Measurements from ENCODE around the gene MBTPS1. TPM values are rescaled to one million over a fixed set of nuclear protein-coding genes. Genes with fewer than 3 reads are reported as not detected.
"Not testable (repeated sequence)": the region's sequence is repeated elsewhere in the genome, so short reads cannot be mapped to it uniquely, and the experiment has no call there.

MBTPS1 gene
- total RNA-seq, 1 donor from 2014 or later: 53.2 TPM

DNA sequence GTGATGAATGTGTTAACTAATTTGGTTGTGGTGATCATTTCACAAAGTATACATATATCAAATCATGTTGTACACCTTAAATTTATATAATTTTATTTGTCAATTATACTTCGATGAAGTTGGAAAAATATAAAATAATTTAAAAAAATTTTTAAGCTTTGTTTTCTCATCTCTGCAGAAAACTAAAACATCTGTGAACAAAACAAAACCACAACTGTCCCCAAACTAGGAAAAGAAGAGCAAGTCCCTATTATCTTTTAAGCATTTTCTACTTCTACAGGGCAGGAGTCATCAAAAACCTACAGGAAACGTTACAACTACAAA lies 21.7 kb upstream of the MBTPS1 start:
- intact Hi-C loops (cut with DNase I): no loop called here
- no peak for DNase-seq (ENCODE audit: low spot score)

- no peak for DNase-seq (ENCODE audit: low spot score)
- intact Hi-C loops (cut with DNase I): no loop called here
Observed at GRCh38 chr16:84137769-84138357, 21.1 kb upstream of the MBTPS1 start.

DNA sequence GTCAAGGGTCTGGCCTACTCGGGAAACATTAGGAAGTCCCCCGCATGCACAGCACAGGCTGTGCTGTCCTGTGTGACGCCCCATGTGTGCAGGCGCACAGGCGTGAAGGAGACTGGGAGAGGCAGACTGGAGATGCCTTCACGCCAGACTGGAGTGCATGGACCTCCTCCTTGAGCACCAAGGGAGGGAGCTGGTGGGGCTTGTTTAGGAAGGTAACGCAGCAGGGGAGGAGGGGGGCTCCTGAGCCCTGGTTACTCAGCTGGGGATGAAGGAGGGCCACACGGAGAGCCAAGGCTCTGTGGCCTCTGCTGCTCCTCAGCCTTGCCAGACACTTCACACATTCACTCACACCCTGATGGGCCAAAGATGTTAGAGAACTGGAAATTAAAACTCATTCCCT lies 20.5 kb upstream of the MBTPS1 start:
- intact Hi-C loops (cut with DNase I): no loop called here
- DNase-seq (ENCODE audit: low spot score): no peak

DNA sequence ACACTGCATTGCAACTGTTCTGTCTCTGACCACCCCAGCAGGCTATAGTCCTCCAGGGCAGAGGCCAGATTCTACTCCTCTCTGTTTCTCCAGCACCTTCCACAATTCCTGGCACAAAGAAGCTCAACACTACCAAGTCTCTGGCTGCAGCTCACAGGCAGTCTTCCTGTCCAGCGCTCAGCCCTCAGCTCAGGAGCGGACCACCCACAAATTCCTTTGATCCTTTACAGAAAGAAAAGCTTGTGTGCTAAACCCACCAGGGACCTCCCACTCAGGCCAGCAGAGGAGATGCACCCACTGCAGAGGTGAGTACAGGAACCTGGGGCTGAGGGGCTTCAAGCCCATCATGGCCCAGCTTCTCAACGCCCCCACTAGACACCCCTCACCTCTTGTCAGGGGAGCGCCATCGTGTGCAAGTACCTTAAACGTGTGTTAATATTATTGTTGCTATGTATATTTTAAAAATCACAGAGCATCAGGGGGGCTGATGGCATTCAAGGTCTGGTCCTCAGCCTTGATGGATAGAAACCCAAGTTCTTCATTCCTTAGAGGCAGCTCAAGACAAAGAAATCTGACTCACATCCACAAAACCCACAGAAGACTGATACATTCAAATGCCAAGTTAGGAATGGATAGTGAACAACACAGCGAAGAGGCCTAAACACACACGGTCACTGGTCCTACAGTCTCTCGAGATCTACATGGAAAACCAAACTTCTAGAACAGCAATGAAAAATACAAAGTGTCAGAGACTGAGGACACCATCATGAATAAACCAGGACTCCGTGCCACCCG lies 19.8 kb upstream of the MBTPS1 start:
- intact Hi-C loops (cut with DNase I): no loop called here
- no peak for DNase-seq (ENCODE audit: low spot score)

GRCh38 chr16:84132527-84133285 lies 16.0 kb upstream of the MBTPS1 start:
- intact Hi-C loops (cut with DNase I): no loop called here

DNA sequence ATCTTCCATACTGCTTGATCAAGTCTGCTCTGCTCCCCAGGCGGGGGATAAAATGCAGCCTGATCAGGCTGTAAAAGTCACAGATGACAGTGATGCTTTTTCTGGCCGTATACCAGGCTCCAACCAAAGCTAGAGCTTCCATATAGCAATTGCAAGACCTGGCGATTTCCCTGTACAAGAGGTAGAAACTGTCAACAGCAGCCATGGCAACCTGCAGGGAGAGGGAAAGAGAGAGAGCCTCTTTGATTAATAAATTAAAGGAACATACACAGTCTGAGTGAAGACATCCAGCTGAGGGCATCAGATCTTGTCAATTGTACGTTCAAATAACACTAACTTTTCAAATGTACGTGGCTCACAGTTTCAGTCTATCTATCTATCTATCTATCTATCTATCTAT lies 14.4 kb upstream of the MBTPS1 start:
- no peak for DNase-seq (ENCODE audit: low spot score)
- intact Hi-C loops (cut with DNase I): no loop called here

More at GRCh38 chr16:84132527-84133285, 16.0 kb upstream of the MBTPS1 start:
- DNase-seq (ENCODE audit: low spot score): no peak

- no peak for DNase-seq (ENCODE audit: low spot score)
- intact Hi-C loops (cut with DNase I): no loop called here
Observed at GRCh38 chr16:84124257-84125073, 7.7 kb upstream of the MBTPS1 start.

GRCh38 chr16:84121007-84121406 lies 4.3 kb upstream of the MBTPS1 start:
- no peak for DNase-seq (ENCODE audit: low spot score)
- intact Hi-C loops (cut with DNase I): no loop called here

- intact Hi-C loops (cut with DNase I): no loop called here
- no peak for DNase-seq (ENCODE audit: low spot score)
Observed at GRCh38 chr16:84120023-84120422, 3.3 kb upstream of the MBTPS1 start.

GRCh38 chr16:84119368-84119767 lies 2.6 kb upstream of the MBTPS1 start:
- DNase-seq (ENCODE audit: low spot score): no peak
- intact Hi-C loops (cut with DNase I): no loop called here

DNA sequence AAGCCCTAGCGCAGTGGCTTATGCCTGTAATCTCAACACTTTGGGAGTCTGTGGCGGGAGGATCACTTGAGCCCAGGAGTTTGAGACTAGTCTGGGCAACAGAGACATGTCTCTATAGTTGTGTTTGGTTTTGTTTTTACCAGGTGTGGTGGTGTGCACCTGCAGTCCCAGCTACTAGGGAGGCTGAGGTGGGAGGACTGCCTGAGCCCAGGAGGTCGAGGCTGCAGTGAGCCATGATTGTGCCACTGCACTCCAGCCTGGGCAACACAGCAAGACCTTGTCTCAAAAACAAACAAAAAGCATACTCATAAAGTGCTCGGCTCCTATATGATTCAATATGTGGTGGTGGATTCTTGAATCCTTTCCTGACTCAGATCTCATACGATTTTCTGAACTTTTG lies 1.6 kb upstream of the MBTPS1 start:
- intact Hi-C loops (cut with DNase I): not testable (repeated sequence)

DNA sequence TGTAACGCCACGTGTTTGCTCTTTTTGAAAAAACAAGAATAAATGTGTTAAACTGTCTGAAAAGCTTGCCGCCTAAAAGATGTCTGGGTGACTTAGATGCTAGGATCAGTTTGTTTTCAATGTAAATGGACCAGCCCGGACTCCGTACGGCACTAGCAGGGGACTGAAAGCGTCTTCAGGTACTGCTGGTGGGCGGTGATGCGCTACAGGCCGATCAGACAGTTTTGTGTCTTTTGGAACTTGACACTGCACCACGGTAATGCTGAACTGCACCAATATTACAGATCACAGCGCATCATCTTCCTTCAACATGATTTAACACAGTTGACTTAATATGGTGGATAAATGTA lies 727 bp upstream of the MBTPS1 start:
- no peak for DNase-seq (ENCODE audit: low spot score)
- intact Hi-C loops (cut with DNase I): loop anchor here (2.0 kb wide), 1 partner anchor 27 kb away; the partner anchor contains the start of genes DNAAF1 and HSDL1

More for the DNA sequence above, 1.6 kb upstream of the MBTPS1 start:
- DNase-seq (ENCODE audit: low spot score): not testable (repeated sequence)

GRCh38 chr16:84115919-84116719 lies 623 bp downstream of the MBTPS1 start:
- DNase-seq (ENCODE audit: low spot score): peak; percentile 75
- intact Hi-C loops (cut with DNase I): loop anchor here (2.0 kb wide), 1 partner anchor 29 kb away; the partner anchor contains the start of genes DNAAF1 and HSDL1

DNA sequence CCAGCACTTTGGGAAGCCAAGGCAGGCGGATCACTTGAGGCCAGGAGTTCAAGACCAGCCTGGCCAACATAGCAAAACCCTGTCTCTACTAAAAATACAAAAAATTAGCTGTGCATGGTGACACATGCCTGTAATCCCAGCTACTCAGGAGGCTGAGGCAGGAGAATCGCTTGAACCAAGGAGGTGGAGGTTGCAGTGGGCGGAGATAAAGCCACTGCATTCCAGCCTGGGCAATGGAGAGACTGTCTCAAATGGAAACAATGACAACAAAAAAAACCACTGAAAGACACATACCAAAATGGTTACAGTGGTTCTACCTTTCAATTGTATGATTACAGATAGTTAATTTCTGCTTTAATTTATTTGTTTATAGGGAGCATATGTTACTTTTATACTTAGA lies 4.8 kb downstream of the MBTPS1 start:
- intact Hi-C loops (cut with DNase I); DNase-seq (ENCODE audit: low spot score): not testable (repeated sequence)

DNA sequence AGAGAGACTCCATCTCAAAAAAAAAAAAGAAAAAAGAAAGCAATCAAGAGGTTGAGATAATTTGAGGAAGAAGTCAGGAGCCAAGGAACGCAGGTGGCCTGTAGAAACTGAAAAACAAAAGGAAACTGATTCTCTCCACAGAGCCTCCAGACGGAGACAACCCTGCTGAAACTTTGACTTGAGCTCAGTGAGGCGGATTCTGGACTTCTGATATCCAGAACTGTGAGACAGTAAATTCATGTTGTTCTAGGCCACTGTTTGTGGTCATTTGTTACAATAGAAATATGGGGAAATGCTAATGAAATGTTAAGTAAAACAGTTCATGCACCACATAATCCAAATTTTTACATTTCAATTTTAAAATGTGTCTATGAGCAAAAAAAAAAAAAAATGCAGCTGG lies 5.2 kb downstream of the MBTPS1 start:
- no peak for DNase-seq (ENCODE audit: low spot score)
- intact Hi-C loops (cut with DNase I): no loop called here

DNA sequence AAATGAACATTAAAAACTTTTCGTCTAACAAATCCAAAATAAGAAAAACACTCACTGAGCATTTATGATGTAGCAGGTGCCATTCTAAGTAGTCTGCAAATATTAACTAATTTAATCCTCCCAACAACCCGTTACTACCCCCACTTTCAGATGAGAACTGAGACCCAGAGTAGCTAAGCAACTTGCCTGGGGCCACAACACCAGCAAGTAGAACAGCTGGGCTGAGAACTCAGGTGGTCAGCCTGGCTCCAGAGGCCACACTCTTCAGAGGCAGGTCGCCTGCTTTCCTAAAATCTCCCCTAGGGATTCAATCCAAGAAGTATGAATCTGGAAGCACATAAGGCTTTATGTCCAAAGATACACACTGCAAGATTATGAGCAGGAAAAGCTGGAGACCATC lies 6.2 kb downstream of the MBTPS1 start:
- intact Hi-C loops (cut with DNase I): no loop called here

DNA sequence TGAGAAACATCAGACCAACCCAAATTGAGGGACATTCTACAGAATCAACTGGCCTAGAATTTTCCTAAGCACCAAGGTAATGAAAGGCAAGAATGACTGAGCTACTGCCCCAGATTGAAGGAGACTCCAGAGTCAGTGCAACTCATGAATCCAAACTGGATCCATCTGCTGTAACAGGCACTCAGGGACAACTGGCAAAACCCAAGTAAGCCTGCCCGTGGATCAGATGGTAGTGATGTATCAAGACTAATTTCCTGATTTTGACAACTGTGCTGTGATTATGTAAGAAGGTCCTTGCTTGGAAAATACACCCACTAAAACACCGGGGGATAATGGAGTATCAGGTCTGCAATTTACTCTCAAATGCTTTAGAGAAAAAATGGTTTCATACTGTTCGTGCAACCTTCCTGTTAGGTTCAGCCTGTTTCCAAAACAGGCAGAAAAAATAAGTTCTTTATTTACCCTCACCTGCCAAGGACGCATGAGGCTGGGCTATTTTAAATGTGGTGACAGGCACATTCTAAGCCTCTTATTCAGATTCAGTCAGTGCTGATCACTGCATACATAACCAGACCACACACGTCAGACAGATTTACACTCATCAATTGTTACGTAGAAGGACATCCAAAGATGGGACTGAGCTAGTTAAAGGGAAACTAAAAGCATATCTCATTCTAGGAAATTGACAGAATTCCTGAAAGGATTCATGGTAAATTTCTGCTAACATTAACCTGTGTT lies 7.0 kb downstream of the MBTPS1 start:
- intact Hi-C loops (cut with DNase I): loop anchor here (10.0 kb wide), 1 partner anchor 375 kb away; no protein-coding TSS in a partner anchor

More for the DNA sequence above, 6.2 kb downstream of the MBTPS1 start:
- no peak for DNase-seq (ENCODE audit: low spot score)

GRCh38 chr16:84107921-84108320 lies 8.8 kb downstream of the MBTPS1 start:
- no peak for DNase-seq (ENCODE audit: low spot score)
- intact Hi-C loops (cut with DNase I): loop anchor here (10.0 kb wide), 1 partner anchor 377 kb away; no protein-coding TSS in a partner anchor

More for the DNA sequence above, 7.0 kb downstream of the MBTPS1 start:
- no peak for DNase-seq (ENCODE audit: low spot score)

Data from cardiac septum (tissue), 1 donor.